ENCODE measurements around the gene EEIG2.
"Not testable (repeated sequence)": the region's sequence is repeated elsewhere in the genome, so short reads cannot be mapped to it uniquely, and the experiment has no call there.

GRCh38 chr1:108513914-108514313 is 46.0 kb upstream of the EEIG2 start:
- not testable (repeated sequence) for TF ChIP-seq CTCF, POLR2AphosphoS5, POLR2A (IDR thresholded peaks at IDR 0.05)

Data from prostate gland (tissue), 2 donors.